Medulla oblongata (tissue), 1 donor: Measurements from ENCODE around the gene PRUNE2.
"Not testable (repeated sequence)": the region's sequence is repeated elsewhere in the genome, so short reads cannot be mapped to it uniquely, and the experiment has no call there.

Experiments
- DNase-seq: peaks from one replicate; pipeline ENCODE4 v3.0.0-alpha.2; 2015; ENCODE audit errors: extremely low spot score

The PRUNE2 gene

DNA sequence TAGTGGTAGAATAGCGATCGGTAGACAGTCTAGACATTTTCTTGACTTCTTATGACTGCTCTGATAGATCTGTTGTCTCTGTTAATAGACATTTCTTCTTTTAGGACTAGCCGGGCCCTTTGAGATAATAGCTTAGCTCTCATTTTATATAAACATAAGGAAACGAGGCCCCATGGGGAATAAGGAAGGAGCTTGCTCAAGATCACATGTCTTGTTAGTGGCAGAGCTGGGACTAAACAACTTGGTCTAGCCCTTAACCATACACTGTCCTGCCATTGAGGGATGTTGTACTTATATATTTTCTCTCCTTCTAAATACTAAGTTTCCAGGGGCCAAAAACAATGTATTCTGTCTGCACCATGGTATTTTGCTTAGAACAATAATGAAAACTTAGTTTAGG, 306.9 kb downstream of the PRUNE2 start:
- DNase-seq, result no peak

DNA sequence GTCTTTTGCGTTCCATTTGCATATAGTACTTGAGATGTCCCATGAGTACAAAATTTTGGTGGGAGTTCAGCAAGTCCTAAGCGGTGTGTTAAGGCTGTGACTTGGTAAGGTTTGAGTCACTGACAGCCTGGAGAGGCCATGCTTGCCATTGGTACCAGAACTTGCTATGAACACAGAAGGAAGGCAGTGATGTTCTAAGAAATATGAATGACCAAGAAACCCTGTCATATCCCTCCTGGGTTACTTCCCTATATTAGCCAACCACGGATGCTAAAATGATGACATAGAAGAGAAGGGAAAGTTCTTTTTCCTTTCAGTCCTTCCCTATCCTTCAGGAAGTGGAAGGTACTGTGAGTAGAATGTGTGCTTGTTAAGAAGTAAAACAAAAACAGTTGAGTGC, 310.3 kb downstream of the PRUNE2 start:
- DNase-seq, result no peak

DNA sequence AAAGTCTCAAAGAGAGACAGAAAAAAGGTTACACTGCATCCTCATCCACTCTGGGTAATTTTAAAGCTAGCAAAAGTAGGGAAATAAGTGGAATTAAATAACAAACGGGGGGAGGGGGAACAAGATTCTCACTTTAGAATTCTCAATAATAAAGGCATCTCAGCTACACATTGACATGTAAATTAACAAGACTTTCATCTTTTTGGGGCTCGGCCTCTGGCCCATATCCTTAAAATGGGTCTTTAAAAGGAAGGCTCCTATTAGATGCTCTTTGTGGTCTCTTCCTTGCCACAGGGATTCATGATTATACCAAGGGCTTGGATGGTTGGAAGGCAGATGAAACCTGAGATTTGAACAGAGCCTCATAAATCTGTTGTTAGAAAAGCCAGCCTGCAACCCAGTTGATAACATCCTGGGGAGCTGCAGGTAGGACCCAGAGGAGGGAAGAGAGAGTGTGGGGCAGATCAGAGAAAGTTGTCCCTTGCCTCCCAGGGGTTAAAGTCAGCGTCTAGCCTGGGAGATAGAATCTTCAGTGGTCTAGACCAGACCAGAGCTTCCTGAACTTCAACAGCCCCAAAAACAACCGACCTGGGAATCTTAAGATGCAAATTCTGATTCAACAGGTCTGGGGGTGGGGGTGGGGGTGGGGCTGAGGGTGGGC, 311.0 kb downstream of the PRUNE2 start:
- DNase-seq, result no peak

DNA sequence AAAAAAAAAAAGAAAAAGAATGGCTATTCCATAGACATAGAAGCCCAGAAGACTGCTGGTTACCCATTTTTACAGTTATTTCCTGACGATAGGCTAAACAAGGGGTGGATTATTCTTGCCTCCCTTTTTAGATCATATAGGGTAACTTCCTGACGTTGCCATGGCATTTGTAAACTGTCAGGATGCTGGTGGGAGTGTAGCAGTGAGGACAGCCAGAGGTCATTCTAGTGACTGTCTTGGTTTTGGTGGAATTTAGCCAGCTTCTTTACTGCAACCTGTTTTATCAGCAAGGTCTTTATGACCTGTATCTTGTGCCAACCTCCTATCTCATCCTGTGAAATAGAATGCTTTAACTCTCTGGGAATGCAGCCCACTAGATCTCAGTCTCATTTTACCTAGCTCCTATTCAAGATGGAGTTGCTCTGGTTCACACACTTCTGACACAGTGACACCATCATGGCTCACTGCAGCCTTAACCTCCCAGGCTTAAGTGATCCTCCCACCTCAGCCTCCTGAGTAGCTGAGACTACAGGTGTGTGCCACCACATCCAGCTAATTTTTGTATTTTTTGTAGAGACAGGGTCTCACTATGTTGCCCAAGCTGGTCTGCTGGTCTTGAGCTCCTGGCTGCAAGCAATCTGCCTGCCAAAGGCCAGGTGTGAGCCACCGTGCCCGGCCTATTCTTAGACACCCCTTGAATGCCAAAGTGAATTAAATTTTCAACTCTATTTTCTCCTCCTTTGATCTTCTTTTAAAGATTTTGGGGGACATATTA, 311.8 kb downstream of the PRUNE2 start:
- DNase-seq, result not testable (repeated sequence)

DNA sequence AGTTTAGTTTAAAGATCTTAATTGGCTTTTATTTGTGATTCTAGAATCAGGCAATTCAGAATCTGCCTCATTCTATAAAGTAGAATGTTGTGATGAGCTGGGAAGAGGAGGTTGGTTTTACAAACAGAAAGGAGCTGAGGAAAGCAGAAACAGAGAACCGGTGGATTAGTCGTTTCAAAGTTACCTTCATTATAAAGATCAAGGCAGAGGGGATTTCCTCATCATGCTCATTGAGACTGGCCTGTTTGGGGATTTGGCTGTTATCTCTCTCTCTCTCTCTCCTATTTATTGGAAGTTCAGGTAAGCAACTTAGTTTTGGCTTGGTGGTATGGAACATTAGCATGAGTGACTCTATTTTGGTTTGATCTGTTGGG, 313.0 kb downstream of the PRUNE2 start:
- DNase-seq, result no peak

DNA sequence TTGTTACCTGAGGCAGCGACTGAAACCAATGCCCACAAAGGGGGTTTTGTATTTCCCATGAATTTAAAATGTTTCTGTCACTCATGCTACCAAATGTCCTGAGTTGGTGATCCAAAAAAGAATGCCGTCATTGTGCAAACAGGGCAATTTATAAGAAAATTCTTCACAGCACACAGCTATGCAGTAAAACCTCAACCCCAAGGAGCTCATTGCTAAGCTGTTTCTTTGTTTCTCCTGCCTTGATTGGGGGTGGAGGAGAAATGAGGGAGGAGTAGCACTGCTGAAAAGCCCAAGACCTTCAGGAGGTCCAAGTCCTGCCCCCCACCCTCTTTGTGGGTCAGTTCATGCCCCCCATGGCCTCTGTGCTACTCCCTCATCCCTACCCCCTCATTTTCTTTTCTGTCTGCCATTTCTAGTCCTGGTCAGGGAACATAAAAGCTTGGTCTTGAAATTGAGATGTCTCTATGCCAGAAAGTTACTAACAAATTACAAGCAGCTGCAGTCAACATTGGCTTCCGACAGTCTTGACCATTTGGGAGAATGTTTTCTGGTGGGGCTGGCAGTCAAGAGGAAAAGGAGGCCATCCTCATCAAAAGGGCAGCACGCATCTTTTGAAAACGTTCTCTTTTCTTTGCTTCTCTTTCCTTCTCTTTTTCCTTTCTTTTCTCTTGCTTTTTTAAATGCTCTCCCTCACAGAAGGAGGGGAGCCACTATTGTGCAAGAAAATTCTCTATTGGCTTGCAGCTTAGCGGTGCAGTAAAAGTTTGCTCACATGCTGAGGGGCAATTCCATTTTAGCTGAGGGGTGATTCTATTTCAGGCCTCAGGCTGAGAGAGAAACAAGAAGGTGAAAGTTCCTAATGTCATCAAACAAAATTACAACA, 313.6 kb downstream of the PRUNE2 start:
- DNase-seq, result no peak

DNA sequence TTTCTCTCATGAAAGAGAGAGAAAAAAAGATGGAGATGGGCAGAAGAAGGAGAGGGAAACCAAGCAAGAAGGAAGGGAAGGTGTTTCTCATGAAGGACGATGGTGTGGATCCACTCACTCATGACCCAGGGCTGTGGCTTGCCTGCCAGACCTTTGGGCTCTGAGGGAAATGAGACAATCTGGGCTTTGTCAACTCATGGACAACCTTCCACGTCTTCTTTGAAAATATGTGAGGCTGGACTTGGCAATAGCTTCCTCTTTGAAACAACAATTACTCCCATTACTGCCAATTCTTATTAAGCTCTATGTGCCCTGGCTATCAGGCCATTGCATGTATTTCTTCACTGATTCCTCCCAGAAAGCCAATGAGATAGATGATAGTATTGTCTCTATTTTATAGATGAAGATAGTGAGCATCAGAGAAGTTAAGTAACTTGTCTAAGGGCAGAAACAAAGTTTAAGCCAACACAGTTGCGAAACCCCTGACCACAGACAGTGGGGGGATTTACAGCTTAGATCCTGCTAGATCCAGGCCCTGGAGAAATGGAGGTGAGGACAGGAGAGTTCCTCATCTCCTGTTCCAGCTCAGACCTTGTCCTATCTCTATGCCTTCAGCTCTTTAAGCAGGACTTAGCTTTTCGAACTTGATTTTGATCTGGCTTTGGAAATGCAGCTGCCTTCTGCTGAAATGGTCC, 314.5 kb downstream of the PRUNE2 start:
- DNase-seq, result no peak

DNA sequence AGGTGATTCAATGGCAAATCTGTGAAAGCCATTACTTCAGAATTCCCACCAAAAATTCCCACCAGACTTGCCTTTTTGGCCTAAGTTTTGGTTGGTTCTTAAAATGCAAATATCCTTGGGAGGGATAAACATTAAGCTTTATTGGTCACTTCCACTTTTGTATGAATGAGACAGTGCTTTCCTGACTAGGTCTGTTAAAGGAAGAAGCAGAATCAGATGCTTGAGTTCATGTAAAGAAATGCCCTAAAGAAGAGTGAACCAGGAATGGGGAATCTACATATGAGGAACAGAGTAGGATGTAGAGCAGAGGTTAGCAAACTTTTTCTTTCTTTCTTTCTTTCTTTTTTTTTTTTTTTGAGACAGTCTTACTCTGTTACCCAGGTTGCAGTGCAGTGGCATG, 317.6 kb downstream of the PRUNE2 start:
- no peak for DNase-seq

DNA sequence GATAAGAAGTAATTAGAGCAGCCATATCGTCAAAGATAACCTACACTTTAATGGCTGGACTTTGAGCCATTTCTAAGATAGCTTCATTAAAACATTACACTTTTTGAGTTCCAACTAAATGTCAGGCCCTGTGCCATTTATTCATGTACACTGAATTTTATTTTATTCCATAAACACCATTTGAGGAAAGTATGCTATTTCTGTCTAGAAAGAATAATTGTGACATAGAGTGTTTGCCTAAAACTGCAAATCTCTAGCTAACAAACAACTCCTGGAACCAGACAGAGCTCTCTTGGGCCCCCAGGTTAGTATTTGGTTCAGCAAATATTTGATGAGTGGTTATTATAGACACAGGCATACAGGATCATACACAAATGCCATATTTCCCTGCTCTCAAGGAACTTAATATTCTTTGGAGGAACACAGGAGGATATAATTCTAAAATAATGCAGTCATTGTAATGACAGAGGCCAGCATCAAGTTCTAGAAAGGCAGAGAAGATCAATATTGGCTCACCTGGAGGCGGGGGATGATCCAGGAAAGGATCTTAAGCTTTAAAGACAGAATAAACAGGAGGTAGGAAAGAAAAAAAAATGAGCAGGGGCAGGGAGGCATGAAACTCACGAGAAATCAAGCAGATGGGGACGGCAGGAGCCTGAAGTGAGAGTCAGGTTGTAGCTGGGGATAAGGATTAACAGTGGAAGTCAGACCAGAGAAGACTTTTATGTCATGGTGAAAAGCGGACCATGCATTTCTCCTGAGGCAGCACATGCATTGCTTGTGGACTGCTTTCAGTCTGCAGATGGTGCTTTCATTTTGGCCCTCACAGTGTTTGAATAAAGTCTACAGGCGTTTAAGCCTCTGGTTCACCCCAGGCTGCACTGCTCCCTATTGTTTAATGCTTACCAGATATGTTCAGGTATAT, 319.3 kb downstream of the PRUNE2 start:
- no peak for DNase-seq

DNA sequence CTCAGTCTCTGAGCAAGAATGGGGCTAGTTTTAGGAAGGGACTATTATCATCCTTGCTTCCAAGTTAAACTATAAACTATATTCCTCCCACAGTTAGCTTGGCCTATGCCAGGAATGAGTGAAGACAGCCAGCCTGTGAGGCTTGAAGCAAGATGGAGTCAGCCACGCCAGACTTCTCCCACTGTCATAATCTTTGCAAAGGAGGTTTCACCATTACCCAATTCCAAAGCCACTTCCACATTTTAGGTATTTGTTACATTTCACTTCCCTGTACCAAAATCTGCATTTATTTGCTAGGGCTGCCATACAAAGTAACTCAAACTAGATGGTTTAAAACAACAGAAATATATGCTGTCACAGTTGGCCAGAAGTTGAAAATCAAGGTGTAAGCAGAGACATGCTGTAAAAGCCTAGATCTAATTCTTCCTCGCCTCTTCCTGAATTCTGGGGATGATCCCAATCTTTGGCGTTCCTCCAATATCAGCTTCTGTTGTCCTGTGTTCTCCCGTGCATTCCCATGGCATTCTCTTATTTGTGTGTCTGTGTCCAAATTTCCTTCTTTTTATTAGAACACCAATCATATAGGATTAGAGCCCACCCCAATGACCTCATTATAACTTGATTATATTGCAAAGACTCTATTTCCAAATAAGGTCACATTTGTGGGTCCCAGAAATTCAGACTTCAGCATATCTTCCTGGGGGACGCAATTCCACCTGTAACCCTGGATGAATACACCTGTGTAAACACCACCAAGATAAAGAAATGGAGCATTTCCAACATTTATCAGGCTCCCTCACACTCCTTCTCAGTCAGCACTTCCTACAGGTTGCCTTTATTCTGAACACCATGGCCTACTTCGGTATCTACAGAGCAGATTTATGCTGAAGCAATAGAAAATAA, 320.2 kb downstream of the PRUNE2 start:
- peak; percentile 65 for DNase-seq

DNA sequence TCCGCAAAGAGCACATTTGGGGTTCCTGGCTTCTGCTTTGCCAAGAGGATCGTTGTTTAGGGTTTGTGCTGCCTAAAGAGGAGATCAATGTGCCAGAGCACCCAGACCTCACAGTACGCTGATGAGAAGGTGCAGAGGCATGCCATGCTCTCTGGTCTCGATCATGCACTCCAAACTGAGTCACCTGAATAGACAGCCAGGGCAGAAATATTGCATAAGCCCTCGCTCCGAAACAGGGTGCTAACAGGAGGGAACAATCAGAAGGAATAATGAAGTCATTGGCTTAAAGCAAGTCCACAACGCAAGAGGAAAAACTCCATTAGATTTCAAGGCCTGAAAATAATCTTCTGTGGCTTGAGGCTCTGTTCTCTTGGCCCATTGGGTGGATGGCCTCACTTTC, 322.7 kb downstream of the PRUNE2 start:
- no peak for DNase-seq

DNA sequence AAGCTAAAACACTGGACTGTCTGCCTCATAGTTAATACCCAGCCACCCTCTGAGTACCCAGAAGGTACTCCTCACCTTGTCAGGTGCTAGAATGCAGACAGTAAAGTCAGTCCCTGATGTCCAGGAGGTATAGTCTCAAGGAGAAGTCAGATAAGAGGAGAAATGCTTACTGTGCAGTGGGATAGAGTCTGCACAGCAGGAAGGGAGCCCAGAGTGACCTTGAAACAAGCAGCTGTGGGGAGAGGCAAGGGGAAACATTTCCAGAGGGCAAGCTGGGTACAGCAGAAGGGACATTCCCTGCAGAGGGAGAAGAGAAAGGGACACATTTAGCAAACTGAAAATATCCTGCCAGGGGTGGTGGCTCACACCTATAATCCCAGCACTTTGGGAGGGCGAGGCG, 324.2 kb downstream of the PRUNE2 start:
- DNase-seq, result no peak

DNA sequence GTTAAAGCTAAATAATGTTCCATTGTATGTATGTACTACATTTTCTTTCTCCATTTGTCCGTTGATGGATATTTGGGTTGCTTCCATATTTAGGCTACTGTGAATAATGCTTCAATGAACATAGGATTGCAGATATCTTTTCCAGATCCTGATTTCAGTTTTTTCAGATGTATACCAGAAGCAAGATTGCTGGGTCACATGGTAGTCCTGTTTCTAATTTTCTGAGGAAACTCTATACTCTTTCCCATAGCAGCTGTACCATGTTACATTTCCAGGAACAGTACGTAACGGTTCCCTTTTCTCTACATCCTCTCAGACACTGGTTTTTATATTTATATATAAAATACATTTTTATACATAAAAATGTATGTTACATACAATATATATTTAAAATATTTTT, 325.1 kb downstream of the PRUNE2 start:
- no peak for DNase-seq

DNA sequence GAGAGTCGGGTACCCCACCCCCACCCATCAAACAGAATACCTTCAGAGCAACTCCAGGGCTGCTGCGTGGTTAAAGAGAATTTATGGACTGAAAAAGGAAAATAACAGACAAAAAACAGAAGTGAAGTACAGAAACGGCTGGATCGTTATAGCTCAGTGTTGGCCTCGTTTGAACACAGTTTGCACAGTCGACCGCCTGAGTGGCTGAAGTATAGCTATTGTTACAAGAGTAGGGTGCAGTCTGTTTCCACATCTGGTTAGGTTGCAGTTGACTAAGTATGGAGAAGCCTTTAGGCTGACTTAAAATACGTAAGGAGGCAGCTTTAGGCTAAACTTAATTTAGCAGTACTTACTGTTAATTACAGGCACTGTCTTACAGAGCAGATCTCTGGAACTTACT, 325.7 kb downstream of the PRUNE2 start:
- no peak for DNase-seq

DNA sequence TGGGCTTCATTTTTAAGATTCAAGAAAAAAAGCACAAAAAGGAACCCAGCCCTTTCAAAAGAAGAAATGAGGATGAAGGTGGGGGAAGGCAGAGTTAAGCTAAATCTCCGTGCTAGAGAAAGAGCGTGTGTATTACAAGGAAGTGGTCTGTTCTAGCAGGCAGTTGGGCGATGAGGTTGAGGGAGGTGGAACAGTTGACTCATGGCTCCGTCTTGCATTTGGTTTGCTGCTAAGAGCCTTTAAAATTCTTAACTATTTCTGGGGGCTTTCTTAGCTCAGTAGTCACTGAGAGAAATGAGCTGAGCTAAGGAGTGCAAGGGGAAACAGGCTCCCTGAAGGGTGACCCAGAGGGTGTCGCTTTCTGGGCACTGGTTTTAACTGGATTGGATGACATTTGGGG, 329.6 kb downstream of the PRUNE2 start:
- DNase-seq, result peak; percentile 33

DNA sequence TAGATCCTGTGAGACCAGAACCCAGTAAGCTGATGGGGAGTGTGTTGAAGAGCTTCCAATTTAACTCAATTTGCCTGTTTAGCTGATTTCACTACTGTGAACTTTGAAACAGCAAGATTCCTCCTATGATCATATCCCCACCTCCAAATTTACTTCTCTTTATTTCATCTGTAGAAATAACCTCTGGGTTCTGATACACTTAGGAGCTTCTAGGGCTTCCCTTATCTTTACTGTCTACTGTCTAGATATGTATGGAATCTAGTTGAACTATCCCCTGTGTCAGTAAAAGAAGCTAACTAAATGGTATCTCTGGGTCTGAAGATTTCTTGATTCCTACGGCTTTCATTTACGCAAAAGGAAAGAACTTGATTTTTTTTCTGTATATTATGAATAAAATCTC, 330.2 kb downstream of the PRUNE2 start:
- no peak for DNase-seq

DNA sequence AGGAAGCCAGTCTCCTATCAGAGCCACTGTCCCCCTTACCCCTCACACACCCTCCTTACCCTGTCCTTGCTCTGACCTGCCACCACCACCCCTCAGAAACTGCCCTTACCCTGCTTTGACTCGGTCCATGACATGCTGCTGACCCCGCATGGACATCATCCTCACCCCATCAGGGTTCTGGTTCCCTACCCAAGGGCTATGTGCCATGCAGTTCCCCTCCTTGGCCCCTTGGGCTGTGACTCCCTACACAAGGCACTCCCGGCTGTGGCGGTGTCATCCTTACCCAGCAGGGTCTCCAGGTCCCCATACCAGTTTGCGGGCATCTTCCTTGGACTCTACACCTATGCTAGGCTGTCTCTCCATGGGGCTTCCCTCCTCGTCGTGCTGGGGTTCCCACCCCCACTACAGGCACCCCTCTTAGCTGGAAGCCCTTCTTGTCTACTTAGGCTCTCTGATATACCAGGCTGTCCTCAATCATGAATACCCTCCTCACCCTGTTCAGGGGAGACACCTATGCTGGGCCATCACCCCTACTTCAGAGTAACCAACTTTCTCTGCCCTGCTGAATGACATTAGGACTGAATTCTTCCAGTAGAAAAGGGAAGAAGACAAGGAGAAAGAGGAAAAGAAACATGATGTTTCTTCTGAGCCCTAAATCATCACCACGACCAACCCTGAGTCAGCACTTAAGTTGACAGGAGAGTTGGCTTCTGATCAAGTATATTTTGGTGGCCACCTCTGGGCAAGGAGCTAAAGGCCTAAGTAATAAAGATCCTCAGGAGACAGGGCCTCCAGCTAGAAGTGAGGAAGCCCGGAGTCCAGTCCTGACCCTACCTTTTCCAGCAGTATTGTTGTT, 331.8 kb downstream of the PRUNE2 start:
- DNase-seq, result peak; percentile 20

DNA sequence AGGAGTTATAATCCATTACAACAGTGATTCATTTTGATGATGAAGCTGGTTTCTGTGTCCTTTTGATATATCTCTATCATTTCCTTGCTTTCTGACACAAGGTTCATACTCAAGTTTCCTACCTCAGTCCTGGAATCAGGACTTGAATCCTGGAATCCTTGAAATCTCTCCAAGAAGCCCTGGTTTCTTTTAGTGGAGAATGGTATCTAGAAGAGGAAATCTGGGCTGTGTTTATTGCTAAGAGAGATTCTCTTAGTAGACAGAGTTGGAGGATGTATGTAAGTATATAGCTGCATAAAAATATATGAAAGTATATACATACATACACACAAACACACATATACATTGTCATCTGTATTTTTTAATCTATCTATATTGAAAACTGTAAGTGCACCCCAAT, 332.5 kb downstream of the PRUNE2 start:
- no peak for DNase-seq

DNA sequence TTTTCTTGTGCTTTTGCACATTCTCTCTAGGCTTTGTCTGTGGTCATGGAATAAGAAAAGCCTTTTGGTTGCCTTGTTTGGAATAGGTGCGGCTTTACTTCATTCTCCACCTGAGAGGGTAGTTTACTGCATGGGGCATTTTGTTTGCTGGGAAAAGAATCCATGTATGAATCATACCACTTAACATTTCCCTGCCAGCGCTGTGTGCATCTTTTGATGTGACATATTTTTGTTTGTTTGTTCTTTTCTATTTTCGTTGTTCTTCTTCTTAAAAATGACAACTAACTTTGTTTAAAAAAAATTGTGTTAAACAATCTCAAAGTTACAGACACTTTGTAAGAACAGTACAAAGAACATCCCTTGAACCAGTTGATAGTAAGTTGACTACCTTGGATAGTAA, 333.8 kb downstream of the PRUNE2 start:
- no peak for DNase-seq
